ENCODE data around the gene RERGL.
"Not testable (repeated sequence)": the region's sequence is repeated elsewhere in the genome, so short reads cannot be mapped to it uniquely, and the experiment has no call there.

The RERGL gene

GRCh38 chr12:18090093-18090492 is at the start of gene RERGL:
Gene RERGL, minus strand, starts transcription at chr12:18090193. Its CDS starts 53 bp downstream, at chr12:18090140.
- DNase-seq, result no peak

DNA sequence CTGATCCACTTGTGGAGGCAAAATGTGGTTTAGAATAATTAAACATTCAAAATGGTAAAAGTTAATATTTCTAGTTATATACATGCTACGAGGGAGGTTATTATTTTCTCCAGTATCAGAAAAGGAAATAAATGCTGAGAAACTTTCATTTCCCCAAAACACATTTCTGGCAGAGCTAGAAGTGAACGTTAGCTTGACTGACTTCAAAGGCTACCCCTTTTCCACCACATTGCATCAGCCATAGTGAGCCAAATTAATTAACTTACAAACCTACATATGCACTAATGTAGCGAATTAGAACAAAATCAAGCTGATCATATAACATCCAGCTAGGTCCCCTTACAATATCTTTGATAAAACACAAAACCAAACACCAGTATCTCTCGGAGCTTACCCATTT is 49.3 kb upstream of the RERGL start:
- DNase-seq, result no peak

DNA sequence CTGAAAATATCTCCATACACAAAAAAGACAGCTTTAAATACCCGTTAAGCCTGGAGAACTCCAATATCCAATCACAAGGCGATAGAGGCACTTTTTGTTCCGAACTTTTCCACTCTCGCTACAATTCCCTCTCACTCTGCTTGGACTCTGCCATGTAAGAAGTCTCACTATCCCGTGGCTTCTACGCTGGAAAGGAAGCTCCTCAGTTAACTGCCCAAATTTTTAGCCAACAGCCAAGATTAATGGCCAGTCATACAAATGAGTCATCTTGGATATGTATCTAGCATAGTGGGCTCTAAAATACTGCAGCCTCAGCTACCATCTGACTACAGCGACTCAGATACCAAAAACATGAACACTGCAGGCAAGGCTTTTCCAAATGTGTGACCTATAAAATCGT is 45.5 kb upstream of the RERGL start:
- DNase-seq, result no peak

DNA sequence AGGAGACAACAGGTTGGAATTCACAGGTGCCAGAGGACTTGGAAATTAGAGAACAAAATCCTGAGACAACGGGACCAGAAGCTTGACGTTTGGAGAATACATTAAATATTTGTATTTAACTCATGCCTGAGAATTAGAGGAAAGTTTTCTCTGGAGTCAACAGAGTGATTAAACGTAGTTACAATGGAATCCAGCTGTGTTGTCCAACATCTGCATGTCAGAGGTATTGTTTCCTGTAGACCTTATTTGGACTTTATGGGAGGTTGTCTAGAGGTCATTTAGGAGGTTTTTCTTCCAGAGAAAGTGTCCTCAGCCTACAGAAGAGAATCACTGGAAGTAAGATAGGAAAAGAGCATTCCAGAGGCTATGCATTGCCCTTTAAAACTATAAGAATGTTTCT is 45.1 kb upstream of the RERGL start:
- no peak for DNase-seq

DNA sequence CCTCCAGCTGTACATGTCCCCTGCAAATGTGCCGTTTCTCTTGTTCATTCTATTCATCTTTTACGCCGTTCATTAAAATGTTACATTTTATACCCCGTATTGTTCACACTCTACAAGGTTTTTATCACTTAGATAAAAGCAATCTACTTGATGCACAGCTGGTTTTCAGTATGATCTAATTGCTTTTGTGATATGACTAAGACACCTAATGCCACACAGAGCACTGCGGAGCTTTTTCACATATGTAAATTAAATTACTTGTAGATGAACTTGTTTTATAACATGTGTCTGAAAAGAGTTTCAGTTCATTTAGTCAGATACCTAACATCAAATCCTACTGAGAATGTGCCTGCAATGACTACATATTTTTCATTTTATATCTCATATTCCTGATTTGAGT is 40.9 kb upstream of the RERGL start:
- DNase-seq, result no peak

- DNase-seq, result no peak
These were observed 33.7 kb upstream of the RERGL start for GRCh38 chr12:18123707-18124106.

GRCh38 chr12:18120899-18121298 is 30.9 kb upstream of the RERGL start:
- no peak for DNase-seq

GRCh38 chr12:18108611-18109010 is 18.6 kb upstream of the RERGL start:
- no peak for DNase-seq

- no peak for DNase-seq
These were observed 13.6 kb upstream of the RERGL start for GRCh38 chr12:18103624-18104023.

DNA sequence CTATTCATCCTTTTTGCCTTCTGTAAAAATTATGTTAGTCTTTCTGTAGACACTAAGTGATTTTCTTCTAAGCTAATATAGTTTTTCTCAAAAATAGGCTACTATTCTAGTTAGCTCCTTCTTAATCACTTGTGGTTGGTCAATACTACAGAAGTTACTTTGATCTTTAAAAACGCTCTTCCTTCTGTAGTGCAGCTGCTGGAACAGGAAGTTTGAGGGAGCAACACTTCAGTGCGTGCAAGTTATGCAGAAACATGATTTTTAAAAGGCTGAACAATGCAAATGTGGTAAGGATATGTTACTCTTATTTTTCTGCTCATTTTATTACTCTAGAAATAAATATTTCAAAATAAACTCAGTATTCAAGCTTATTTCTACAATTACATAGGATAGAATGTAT is 11.1 kb upstream of the RERGL start:
- no peak for DNase-seq

- no peak for DNase-seq
These were observed 5.9 kb downstream of the RERGL start for GRCh38 chr12:18084080-18084479.

GRCh38 chr12:18079541-18080246 is 10.3 kb downstream of the RERGL start:
- DNase-seq, result no peak

DNA sequence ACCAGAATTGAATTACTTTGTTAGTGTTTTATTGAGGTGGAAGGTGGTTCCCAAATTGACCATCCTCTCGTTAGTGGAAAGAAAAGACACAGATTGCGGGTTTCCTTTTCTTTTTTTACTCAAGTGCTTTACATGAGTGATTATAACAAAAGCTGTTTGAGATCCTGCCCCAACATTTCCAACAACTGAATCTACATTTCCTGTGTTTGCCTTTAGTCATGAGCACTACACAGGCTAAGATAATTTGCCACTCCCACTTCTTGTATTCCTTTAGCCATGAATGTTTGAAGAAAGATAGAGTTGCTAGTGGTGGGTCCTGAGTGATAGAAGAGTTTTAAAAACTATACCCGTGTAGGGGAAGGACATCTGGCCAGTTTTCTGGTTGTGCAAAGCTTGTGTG is 16.0 kb downstream of the RERGL start:
- no peak for DNase-seq

- no peak for DNase-seq
These were observed 17.3 kb downstream of the RERGL start for GRCh38 chr12:18072723-18073122.

DNA sequence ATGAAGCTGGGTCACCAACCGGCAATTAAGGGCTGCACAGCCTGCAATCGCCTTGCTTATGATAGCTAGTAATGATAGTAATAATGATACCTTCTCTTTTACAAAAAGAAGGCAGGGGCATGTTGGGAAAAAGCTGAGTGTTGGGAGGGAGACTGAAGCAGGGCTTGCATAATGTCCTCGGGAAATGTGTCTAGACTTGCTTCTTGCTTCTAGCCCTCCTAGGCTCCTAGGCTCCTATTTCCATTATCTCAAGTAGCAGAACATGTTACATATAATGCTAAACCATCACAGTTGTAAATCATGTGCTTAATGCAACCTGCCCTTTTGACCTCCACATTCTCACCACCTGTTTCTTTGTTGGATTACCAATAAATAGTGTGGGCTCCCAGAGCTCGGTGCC is 18.7 kb downstream of the RERGL start:
- DNase-seq, result no peak

DNA sequence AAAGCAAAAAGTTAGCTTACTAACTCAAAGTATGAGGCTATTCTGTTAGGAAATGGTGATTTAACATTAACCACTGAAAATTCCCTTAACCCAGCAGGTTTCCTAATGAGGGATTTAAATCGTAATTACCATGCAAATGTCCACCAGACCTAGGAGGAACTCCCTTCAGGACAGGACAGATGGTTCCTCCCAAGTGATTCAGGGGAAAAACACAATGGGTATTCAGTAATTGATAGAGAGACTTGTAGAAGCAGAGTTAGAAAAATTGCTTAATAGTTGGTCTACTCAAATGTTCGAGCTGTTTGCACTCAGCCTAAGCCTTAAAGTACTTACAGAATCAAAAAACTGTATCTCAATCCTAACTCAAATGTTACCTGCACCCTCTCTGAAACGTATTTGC is 21.6 kb downstream of the RERGL start:
- no peak for DNase-seq

DNA sequence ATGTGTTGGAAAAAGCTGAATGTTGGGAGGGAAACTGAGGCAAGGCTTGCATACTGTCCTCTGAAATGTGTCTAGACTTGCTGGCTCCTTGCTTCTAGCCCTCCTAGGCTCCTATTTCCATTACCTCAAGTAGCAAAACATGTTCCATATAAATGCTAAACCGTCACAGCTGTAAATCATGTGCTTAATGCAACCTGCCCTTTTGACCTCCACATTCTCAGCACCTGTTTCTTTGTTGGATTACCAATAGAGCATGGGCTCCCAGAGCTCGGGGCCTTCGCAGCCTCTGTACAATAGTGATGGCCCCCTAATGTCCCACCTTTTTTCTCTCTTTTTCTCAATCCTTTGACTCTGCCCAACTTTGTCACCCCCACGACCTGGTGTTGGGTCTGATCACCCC is 23.3 kb downstream of the RERGL start:
- DNase-seq, result no peak

DNA sequence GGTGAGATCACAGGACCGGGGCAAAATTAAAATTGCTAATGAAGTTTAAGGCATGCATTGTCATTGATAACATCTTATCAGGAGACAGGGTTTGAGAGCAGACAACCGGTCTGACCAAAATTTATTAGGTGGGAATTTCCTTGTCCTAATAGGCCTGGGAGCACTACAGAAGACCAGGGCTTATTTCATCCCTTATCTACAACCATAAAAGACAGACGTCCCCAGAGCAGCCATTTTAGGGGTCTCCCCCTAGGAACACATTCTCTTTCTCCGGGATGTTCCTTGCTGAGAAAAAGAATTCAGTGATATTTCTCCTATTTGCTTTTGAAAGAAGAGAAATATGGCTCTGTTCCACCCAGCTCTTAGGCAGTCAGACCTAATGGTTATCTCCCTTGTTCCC is 27.1 kb downstream of the RERGL start:
- DNase-seq, result not testable (repeated sequence)

DNA sequence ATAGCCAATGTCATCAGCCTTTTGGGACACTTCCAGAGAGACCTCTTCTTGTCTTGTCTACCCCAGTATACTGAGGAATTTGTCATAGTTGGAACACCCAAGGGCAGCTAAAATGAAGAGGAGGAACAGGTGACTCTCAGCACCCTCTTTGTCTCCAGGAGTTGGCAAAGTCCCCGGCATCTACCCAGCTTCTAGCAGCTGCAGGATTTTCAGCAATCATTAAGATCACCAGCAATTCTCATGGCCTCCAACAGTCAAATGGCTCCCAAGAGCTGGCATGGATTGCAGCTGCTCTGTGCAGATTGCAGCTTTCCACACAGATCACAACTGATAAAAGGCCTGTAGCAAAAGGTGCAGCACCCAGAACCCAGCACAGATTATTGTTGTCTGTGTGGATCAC is 32.9 kb downstream of the RERGL start:
- no peak for DNase-seq

GRCh38 chr12:18054925-18055619 is 34.9 kb downstream of the RERGL start:
- no peak for DNase-seq

- no peak for DNase-seq
These were observed 44.5 kb downstream of the RERGL start for GRCh38 chr12:18045446-18045992.

DNA sequence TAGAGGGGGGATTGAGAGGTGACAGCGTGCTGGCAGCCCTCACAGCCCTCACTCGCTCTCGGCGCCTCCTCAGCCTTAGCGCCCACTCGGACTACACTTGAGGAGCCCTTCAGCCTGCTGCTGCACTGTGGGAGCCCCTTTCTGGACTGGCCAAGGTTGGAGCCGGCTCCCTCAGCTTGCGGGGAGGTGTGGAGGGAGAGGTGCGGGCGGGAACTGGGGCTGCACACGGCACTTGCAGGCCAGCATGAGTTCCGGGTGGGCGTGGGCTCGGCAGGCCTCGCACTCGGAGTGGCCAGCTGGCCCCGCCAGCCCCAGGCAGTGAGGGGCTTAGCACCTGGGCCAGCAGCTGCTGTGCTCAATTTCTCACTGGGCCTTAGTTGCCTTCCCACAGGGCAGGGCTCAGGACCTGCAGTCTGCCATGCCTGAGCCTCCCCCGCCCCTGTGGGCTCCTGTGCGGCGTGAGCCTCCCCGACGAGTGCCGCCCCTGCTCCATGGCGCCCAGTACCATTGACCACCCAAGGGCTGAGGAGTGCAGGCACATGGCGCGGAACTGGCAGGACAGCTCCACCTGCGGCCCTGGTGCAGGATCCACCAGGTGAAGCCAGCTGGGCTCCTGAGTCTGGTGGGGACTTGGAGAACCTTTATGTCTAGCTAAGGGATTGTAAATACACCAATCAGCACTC is 49.8 kb downstream of the RERGL start:
- DNase-seq, result not testable (repeated sequence)
